H9 (cell line): Measurements from ENCODE around the gene PRRT1B. TPM values are rescaled to one million over a fixed set of nuclear protein-coding genes. Genes with fewer than 3 reads are reported as not detected.

Experiments used
- DNase-seq: peaks from one replicate; pipeline ENCODE4 v3.0.0-alpha.2; 2017
- H2AFZ ChIP-seq: one replicate; pipeline ENCODE4 v1.6.1; 2013; ENCODE audit warnings: mild to moderate bottlenecking, low read length, control low read depth, moderate library complexity
- H2AK5ac ChIP-seq: 2 replicates; pipeline ENCODE4 v1.6.1; 2013; ENCODE audit warnings: low read length, control low read depth, mixed read lengths; ENCODE audit not compliant: insufficient read length
- H2BK120ac ChIP-seq: one replicate; pipeline ENCODE4 v1.6.1; 2013; ENCODE audit warnings: low read depth, mild to moderate bottlenecking, low read length, control low read depth, inconsistent platforms; ENCODE audit not compliant: poor library complexity, severe bottlenecking
- H2BK12ac ChIP-seq: 2 replicates; pipeline ENCODE4 v1.6.1; 2013; ENCODE audit warnings: low read length, control low read depth, mixed read lengths, low read depth; ENCODE audit not compliant: insufficient read length
- H2BK15ac ChIP-seq: 2 replicates; pipeline ENCODE4 v1.6.1; 2013; ENCODE audit warnings: low read depth, low read length, control low read depth
- H2BK20ac ChIP-seq: one replicate; pipeline ENCODE4 v1.6.1; 2013; ENCODE audit warnings: low read depth, mild to moderate bottlenecking, low read length, control low read depth, inconsistent platforms; ENCODE audit not compliant: poor library complexity, severe bottlenecking
- H2BK5ac ChIP-seq: 2 replicates; pipeline ENCODE4 v1.6.1; 2013; ENCODE audit warnings: low read length, control low read depth, mixed read lengths; ENCODE audit not compliant: insufficient read length
- H3K14ac ChIP-seq: 2 replicates; pipeline ENCODE4 v1.6.1; 2013; ENCODE audit warnings: low read length, control low read depth; ENCODE audit not compliant: insufficient read depth
- H3K18ac ChIP-seq: 2 replicates; pipeline ENCODE4 v1.6.1; 2013; ENCODE audit warnings: low read depth, mild to moderate bottlenecking, mixed read lengths, low read length, control low read depth; ENCODE audit not compliant: insufficient read length
- H3K23ac ChIP-seq: 2 replicates; pipeline ENCODE4 v1.6.1; 2013; ENCODE audit warnings: low read length, control low read depth, mixed read lengths, low read depth; ENCODE audit not compliant: insufficient read length
- H3K23me2 ChIP-seq: 2 replicates; pipeline ENCODE4 v1.6.1; 2013; ENCODE audit warnings: low read depth, mild to moderate bottlenecking, mixed read lengths, low read length, control low read depth; ENCODE audit not compliant: insufficient read length, poor library complexity, severe bottlenecking
- H3K27ac ChIP-seq: 2 replicates; pipeline ENCODE4 v1.5.1; 2013; ENCODE audit warnings: low read length, control low read depth, mixed read lengths, low read depth; ENCODE audit not compliant: insufficient read length
- H3K27me3 ChIP-seq: 2 replicates; pipeline ENCODE4 v1.6.1; 2013; ENCODE audit warnings: low read length, control low read depth, inconsistent platforms; ENCODE audit not compliant: insufficient read depth
- H3K4ac ChIP-seq: 2 replicates; pipeline ENCODE4 v1.6.1; 2013; ENCODE audit warnings: low read depth, mild to moderate bottlenecking, control low read depth, inconsistent platforms, low read length, moderate library complexity
- H3K4me1 ChIP-seq: 2 replicates; pipeline ENCODE4 v1.6.1; 2013; ENCODE audit warnings: low read length, control low read depth, inconsistent platforms; ENCODE audit not compliant: insufficient read depth
- H3K4me2 ChIP-seq: 2 replicates; pipeline ENCODE4 v1.6.1; 2013; ENCODE audit warnings: low read length, control low read depth, mixed read lengths; ENCODE audit not compliant: insufficient read length, insufficient read depth
- H3K56ac ChIP-seq: 2 replicates; pipeline ENCODE4 v1.6.1; 2013; ENCODE audit warnings: low read depth, mild to moderate bottlenecking, mixed read lengths, low read length, control low read depth; ENCODE audit not compliant: insufficient read length
- H3K79me1 ChIP-seq: 2 replicates; pipeline ENCODE4 v1.6.1; 2013; ENCODE audit warnings: low read depth, mild to moderate bottlenecking, moderate library complexity, low read length, control low read depth, inconsistent platforms; ENCODE audit not compliant: insufficient read depth, poor library complexity, severe bottlenecking
- H3K79me2 ChIP-seq: 2 replicates; pipeline ENCODE4 v1.6.1; 2013; ENCODE audit warnings: low read length, control low read depth, inconsistent platforms; ENCODE audit not compliant: insufficient read depth
- H3K9ac ChIP-seq: 2 replicates; pipeline ENCODE4 v1.6.1; 2013; ENCODE audit warnings: low read length, control low read depth, mixed read lengths; ENCODE audit not compliant: insufficient read length; ENCODE audit errors: extremely low read depth
- H3K9me3 ChIP-seq: one replicate; pipeline ENCODE4 v1.6.1; 2013; ENCODE audit warnings: low read depth, low read length, inconsistent platforms; ENCODE audit not compliant: control insufficient read depth
- H3T11ph ChIP-seq: one replicate; pipeline ENCODE4 v1.6.1; 2013; ENCODE audit warnings: mild to moderate bottlenecking, low read length, control low read depth, inconsistent platforms
- H4K20me1 ChIP-seq: one replicate; pipeline ENCODE4 v1.6.1; 2013; ENCODE audit not compliant: control insufficient read depth, insufficient read length, insufficient read depth
- H4K5ac ChIP-seq: 2 replicates; pipeline ENCODE4 v1.6.1; 2013; ENCODE audit warnings: low read depth, mild to moderate bottlenecking, mixed read lengths, low read length, control low read depth; ENCODE audit not compliant: insufficient read length
- H4K8ac ChIP-seq: replicated peaks from 2 replicates; pipeline ENCODE4 v1.6.1; 2013; ENCODE audit warnings: low read length, control low read depth, mixed read lengths, low read depth; ENCODE audit not compliant: insufficient read length
- H4K91ac ChIP-seq: 2 replicates; pipeline ENCODE4 v1.6.1; 2013; ENCODE audit warnings: low read depth, mild to moderate bottlenecking, moderate library complexity, mixed read lengths, low read length, control low read depth; ENCODE audit not compliant: insufficient read length
- H3K27ac Mint-ChIP-seq, 3 experiments: 2 replicates in 2 of 3; 3 replicates in 1 of 3; pipeline ENCODE4 v1.8.0; 2020 to 2021; ENCODE audit warnings: mixed read lengths in 3 of 3, mild to moderate bottlenecking in 1 of 3, moderate library complexity in 1 of 3
- H3K27me3 Mint-ChIP-seq: 2 replicates; pipeline ENCODE4 v1.8.0; 2021; ENCODE audit warnings: low read depth, mild to moderate bottlenecking, moderate library complexity, mixed read lengths
- H3K36me3 Mint-ChIP-seq, 3 experiments: 2 replicates in 2 of 3; 3 replicates in 1 of 3; pipeline ENCODE4 v1.8.0; 2020 to 2021; ENCODE audit warnings: low read depth in 3 of 3, mixed read lengths in 3 of 3; ENCODE audit not compliant: insufficient read depth in 1 of 3
- H3K4me1 Mint-ChIP-seq, 2 experiments: 2 replicates each; pipeline ENCODE4 v1.8.0; 2020; ENCODE audit warnings: mixed read lengths in 2 of 2
- H3K4me3 Mint-ChIP-seq, 2 experiments: 2 replicates in 1 of 2; 3 replicates in 1 of 2; pipeline ENCODE4 v1.8.0; 2020 to 2021; ENCODE audit warnings: mild to moderate bottlenecking in 2 of 2, mixed read lengths in 2 of 2, moderate library complexity in 1 of 2
- H3K9me3 Mint-ChIP-seq, 2 experiments: 2 replicates in 1 of 2; 3 replicates in 1 of 2; pipeline ENCODE4 v1.8.0; 2020; ENCODE audit warnings: mild to moderate bottlenecking in 2 of 2, mixed read lengths in 2 of 2, moderate library complexity in 1 of 2
- CTCF ChIP-seq: fragments of 200-600 bp; sonication (generic); conservative IDR thresholded peaks from 3 replicates; pipeline ENCODE4 v1.8.0; 2021; ENCODE audit warnings: antibody characterized with exemption, mild to moderate bottlenecking
- WGBS: extraction: QIAGEN DNeasy Blood & Tissue Kit; methylation state at CpG from one replicate; pipeline ENCODE4 v1.1.7; 2013; ENCODE audit warnings: missing lambda C conversion rate, low lambda C conversion rate, mixed read lengths; ENCODE audit not compliant: insufficient read length; ENCODE audit errors: extremely low coverage; 5-methylcytosine and 5-hydroxymethylcytosine counted together
- total RNA-seq: library from RNA; stranded (reverse); gene quantifications from 2 replicates; pipeline ENCODE4 v1.2.1, GENCODE V29; 2021

The PRRT1B gene
- total RNA-seq, 1 experiment from 2014 or later: 1.0 TPM

- Histone ChIP-seq H3T11ph (no peak overlapping the region), H2AK5ac (no peak overlapping the region), H3K27ac (no peak overlapping the region), H2BK15ac (no peak overlapping the region), H2BK12ac (no peak overlapping the region), H3K9ac (no peak overlapping the region), H2AFZ (no peak overlapping the region), H4K20me1 (no peaks in the 10 kb centered on the region), H4K8ac (no peak overlapping the region), H3K18ac (no peak overlapping the region), H3K4ac (no peak overlapping the region), H3K56ac (no peak overlapping the region), H3K23ac (no peak overlapping the region), H3K79me2 (no peaks in the 10 kb centered on the region), H3K79me1 (no peaks in the 10 kb centered on the region), H3K4me2 (no peak overlapping the region), H3K27me3 (no peaks in the 10 kb centered on the region), H2BK120ac (no peak overlapping the region), H3K23me2 (no peaks in the 10 kb centered on the region), H3K14ac (no peak overlapping the region), H2BK5ac (no peak overlapping the region), H3K4me1 (no peaks in the 10 kb centered on the region), H4K91ac (no peak overlapping the region), H2BK20ac (no peak overlapping the region), H4K5ac (no peak overlapping the region), H3K9me3 (no peaks in the 10 kb centered on the region)
- Mint-ChIP-seq H3K9me3 (no peaks in the 10 kb centered on the region), H3K4me3 (no peak overlapping the region), H3K4me1 (0 out of 4 replicates have a peak, but pooled peaks cover 0 to 3% of the 10 kb centered on the region in 2 experiments), H3K27me3 (no peaks in the 10 kb centered on the region), H3K36me3 (peaks cover 8 to 44% (median 36%) of the 10 kb centered on the region in 3 experiments; a peak in 6 of 7 replicates), H3K27ac (no peak overlapping the region)
- no peak for DNase-seq
- TF ChIP-seq CTCF: no peak
- no CpG with 5 or more reads among the region's 9 CpGs for WGBS
Measured at GRCh38 chr9:131580358-131580757, 35.0 kb downstream of the PRRT1B start.
